Measurements from ENCODE around the gene CCDC85C.
A peak's percentile ranks its signal among the peaks of the same experiment; 100 is the strongest.

CCDC85C gene

DNA sequence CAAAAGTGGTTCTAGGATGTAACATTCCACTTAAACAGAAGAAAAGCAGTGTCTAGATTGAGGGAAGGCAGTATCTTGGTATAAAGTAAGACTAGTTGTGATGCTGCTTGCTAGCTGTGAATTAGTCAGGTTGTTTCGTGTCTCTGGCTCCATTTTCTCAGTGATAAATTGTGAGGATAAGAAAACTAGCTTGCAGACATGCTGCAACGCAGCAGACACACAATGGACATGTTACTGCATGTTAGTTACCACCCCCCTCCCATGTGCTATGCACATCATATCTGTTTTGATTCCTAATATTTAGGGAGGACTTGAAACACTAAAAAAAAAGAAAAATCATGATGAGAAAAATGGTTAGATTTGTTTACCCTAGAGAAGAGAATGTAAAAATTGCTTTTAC is 119.9 kb downstream of the CCDC85C start:
- TF ChIP-seq, protein P1, sequence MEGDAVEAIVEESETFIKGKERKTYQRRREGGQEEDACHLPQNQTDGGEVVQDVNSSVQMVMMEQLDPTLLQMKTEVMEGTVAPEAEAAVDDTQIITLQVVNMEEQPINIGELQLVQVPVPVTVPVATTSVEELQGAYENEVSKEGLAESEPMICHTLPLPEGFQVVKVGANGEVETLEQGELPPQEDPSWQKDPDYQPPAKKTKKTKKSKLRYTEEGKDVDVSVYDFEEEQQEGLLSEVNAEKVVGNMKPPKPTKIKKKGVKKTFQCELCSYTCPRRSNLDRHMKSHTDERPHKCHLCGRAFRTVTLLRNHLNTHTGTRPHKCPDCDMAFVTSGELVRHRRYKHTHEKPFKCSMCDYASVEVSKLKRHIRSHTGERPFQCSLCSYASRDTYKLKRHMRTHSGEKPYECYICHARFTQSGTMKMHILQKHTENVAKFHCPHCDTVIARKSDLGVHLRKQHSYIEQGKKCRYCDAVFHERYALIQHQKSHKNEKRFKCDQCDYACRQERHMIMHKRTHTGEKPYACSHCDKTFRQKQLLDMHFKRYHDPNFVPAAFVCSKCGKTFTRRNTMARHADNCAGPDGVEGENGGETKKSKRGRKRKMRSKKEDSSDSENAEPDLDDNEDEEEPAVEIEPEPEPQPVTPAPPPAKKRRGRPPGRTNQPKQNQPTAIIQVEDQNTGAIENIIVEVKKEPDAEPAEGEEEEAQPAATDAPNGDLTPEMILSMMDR (IDR thresholded peaks at IDR 0.05; ENCODE audit: low read depth, low read length) = no peak
- no peak for DNase-seq (ENCODE audit: extremely low read depth, low read depth)

DNA sequence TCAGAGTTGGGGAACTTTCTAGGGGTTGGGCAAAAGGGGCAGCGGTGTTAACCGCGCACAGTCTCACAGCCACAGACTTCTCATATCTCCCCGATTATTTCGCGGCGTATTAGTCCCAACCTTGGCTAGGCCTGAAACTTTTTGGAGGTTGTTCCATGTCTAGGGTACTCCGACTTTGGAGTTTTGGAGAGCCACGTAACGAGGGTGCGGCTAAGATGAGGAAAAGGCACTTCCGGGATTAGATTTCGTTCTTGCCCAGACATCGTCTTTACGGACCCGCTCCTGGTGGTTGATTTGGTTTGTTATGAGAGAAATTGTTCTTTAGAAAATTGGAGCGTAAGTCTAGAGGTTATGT is 122.3 kb downstream of the CCDC85C start:
- TF ChIP-seq, protein P1 (IDR thresholded peaks at IDR 0.05; ENCODE audit: low read depth, low read length) = no peak
- DNase-seq (ENCODE audit: extremely low read depth, low read depth) = no peak

DNA sequence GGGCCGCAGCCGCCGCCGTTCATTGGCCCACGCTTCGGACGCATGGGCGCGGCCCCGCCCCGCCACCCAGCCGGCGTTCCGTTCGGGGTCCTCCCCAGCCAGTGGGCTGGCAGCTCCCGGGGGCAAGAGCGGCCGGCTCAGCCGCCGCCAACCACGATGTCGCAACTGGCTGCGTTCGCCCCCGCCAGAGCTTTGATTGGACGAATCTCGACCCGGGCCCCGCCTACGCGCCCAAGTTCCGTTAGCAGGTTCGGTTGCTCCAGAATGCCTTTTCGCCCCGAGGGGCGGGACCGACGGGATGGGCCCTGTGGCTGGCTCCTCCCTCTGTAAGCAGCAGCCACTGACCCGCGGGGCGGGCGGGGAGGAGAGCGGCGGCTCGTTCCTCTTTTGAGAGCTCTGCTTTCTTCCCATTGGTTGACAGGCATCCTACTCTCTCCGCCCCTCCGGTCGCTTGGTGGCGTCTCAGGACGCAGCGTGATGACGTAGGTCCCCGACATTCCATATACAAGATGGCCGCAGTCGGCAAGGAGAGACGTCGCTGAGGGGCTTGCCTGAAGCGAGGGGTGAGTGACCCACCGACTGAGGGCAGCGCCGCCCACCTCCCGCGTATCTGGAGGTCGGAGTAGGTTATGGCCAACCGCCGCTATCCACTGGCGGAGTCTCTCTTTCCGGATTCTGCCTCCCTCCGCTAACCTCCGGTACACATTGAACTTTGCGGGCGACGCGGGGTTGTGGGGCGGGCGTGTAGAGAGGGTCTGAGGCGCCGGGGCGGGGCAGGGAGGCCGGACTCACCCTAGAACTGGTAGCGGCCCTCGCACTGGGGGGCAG is 122.9 kb downstream of the CCDC85C start, which contains the start of gene CCNK:
TSS of gene CCNK (plus strand) at position 493 of the 828 bp plus-strand sequence. CDS start 11,269 bp downstream, outside the sequence.
- TF ChIP-seq, protein P1 (IDR thresholded peaks at IDR 0.05; ENCODE audit: low read depth, low read length) = no peak
- peak; percentile 100 for DNase-seq (ENCODE audit: extremely low read depth, low read depth)

DNA sequence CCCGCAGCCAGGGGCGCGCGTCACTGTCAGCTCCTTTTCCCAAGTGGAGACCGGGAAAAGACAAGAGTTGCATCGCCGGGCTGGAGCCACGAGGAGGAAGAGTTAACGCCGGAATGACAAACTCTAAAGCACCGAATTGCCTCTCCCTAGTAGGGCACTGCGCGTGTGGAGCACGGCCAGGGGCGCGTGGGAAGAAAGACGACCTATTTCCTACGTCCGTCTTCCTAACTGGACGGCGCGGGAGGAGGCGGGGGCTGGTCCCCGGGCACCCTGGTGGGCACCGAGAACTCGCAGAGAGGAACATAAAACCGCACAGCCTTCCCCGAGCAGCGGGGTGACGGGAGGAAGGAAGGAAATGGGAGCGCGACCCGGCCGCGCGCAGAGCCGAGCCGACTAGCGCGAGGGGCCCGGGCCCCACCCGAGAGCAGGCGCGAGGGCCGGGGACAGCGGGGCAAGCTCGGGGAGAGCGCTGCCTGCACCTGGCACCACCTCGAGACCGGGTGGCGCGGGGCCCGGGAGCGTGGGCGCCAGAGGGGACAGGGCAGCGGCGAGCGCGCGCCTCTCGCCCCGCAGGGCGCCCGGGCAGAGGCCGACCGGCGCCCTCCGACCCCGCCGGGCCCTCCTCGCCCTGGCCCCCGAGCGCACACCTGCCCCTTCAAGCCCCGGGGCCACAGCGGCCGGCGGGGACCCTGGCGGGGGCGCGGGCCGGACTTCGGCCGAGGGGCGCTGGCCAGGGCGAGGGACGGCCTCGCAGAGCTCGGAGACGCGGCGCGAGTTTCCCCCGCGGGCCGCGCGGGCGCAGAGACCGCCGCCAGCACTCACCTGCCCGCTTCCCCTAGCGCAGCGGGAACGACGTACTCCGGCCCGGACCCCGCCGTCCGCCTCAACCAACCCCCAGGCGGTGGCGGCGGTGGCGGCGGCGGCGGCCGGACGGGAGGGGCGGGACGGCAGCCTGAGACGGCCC is 123.8 kb downstream of the CCDC85C start, which contains the start of gene SETD3:
TSS of gene SETD3 (minus strand) at position 954 of the 964 bp plus-strand sequence. CDS start 15,054 bp downstream, outside the sequence.
- no peak for DNase-seq (ENCODE audit: extremely low read depth, low read depth)
- TF ChIP-seq, protein P1 (IDR thresholded peaks at IDR 0.05; ENCODE audit: low read depth, low read length) = peak; percentile 14

DNA sequence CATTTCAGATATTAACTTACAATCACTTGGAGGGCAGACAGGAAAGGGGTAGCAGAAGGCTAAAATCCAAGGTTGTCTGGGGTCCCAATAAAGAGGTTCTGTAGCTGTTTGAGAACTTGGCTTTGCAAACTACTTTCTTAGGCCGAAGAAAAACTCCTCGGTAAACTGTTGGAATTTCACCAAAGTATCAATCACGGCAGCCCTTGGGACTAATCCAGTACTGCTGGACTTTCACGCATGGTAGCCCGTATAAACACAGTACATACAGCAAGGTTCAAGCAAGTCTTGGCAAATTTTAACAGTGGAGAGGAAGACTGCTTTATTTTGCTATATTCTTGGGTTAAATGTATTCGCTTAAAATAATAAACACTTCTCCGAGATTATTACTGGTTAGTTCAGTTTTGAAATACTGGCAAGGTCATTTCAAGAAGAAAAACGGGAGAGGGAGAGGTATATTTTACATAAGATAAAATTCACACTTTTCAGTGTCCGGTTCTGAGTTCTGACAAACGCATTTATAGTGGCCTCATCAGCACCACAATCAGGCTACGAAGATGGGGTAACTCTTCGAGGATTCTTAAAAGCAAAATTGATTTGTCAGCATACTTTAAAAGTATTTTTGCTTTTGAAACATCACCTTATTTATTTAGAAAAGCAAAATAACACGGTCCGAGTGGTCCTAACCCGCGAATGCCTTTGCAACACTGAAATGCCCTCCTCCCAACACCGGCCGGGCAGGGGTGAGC is 124.7 kb downstream of the CCDC85C start:
- no peak for DNase-seq (ENCODE audit: extremely low read depth, low read depth)
- TF ChIP-seq, protein P1 (IDR thresholded peaks at IDR 0.05; ENCODE audit: low read depth, low read length) = no peak

DNA sequence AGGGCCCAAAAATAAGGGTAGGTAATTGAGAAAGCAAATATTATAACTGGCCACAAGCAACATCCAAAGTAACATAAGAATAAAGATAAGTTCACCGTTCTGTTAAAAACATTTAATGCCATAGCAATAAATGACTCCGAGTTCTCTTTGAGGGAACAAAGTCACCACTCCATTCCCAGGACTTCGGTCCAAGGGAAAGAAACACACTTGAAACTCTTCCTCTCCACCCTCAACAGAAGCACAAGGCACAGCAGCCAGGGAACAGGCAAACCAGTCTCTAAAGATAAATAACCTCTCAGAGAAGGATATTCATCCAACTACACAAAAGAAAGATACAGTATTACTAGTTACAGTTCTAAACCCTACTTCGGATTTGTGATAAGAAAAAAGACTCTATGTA is 125.9 kb downstream of the CCDC85C start:
- TF ChIP-seq, protein P1 (IDR thresholded peaks at IDR 0.05; ENCODE audit: low read depth, low read length) = no peak
- no peak for DNase-seq (ENCODE audit: extremely low read depth, low read depth)

All from AG09319 (cell line).